Neural cell (in vitro differentiated cells): ENCODE data around the gene SYCE3.

Source experiments
- CTCF ChIP-seq: fragments of 450-650 bp; IDR thresholded peaks from 2 replicates; pipeline ENCODE4 v1.5.1; 2014; ENCODE audit warnings: antibody characterized with exemption, mild to moderate bottlenecking, moderate library complexity; ENCODE audit not compliant: poor library complexity, severe bottlenecking
- EP300 ChIP-seq: fragments of 450-650 bp; conservative IDR thresholded peaks from 2 replicates; pipeline ENCODE4 v1.6.1; 2014; ENCODE audit warnings: antibody characterized with exemption, mild to moderate bottlenecking, moderate library complexity; ENCODE audit not compliant: poor library complexity, severe bottlenecking
- EZH2 ChIP-seq: fragments of 200-600, 300-800 bp; shearing (Covaris generic), sonication (generic); IDR thresholded peaks from 2 replicates; pipeline ENCODE4 v1.6.1; 2014; ENCODE audit warnings: antibody characterized with exemption, low read length, borderline replicate concordance, mild to moderate bottlenecking; ENCODE audit not compliant: insufficient read depth, poor library complexity, severe bottlenecking
- MXI1 ChIP-seq: fragments of 450-650 bp; conservative IDR thresholded peaks from 2 replicates; pipeline ENCODE4 v1.6.1; 2014; ENCODE audit warnings: antibody characterized with exemption, mild to moderate bottlenecking; ENCODE audit not compliant: poor library complexity, severe bottlenecking
- POLR2AphosphoS5 ChIP-seq: IDR thresholded peaks from 2 replicates; pipeline ENCODE4 v1.6.1; 2012
- RAD21 ChIP-seq: fragments of 450-650 bp; conservative IDR thresholded peaks from 2 replicates; pipeline ENCODE4 v1.6.1; 2014; ENCODE audit warnings: antibody characterized with exemption, mild to moderate bottlenecking, moderate library complexity
- REST ChIP-seq: IDR thresholded peaks from 2 replicates; pipeline ENCODE4 v1.6.1; 2012; ENCODE audit warnings: borderline replicate concordance
- SMC3 ChIP-seq: fragments of 450-650 bp; conservative IDR thresholded peaks from 2 replicates; pipeline ENCODE4 v1.6.1; 2014; ENCODE audit warnings: antibody characterized with exemption, mild to moderate bottlenecking, moderate library complexity; ENCODE audit not compliant: poor library complexity
- TAF1 ChIP-seq: IDR thresholded peaks from 2 replicates; pipeline ENCODE4 v1.6.1; 2012; ENCODE audit warnings: low read depth

GRCh38 chr22:50579752-50580151 lies 17.0 kb upstream of the SYCE3 start:
- TF ChIP-seq CTCF: no peak
- TF ChIP-seq EZH2: no peak
- TF ChIP-seq TAF1: no peak
- TF ChIP-seq POLR2AphosphoS5: no peak
- TF ChIP-seq MXI1: no peak
- no peak for TF ChIP-seq SMC3
- no peak for TF ChIP-seq REST
- TF ChIP-seq RAD21: no peak
- no peak for TF ChIP-seq EP300
